IMR-90 (cell line): ENCODE data around the gene SLC2A2. TPM values are rescaled to one million over a fixed set of nuclear protein-coding genes. Genes with fewer than 3 reads are reported as not detected.

Source experiments
- ATAC-seq: fragments of 200-7000 bp; cut with Tn5 transposase; 2 replicates; pipeline ENCODE4 v1.9.1; 2020; ENCODE audit warnings: low read depth, mild to moderate bottlenecking, moderate library complexity
- BruUV-seq: library from RNA; stranded (reverse); fragments of 400-500 nt; replicated peaks from 2 replicates; lab custom pipeline; 2021; lab: Mats Ljungman, UMichigan
- CTCF ChIA-PET: fragments of 300-600 bp; formaldehyde crosslinking; extraction: SDS; loops from one replicate; lab custom pipeline; 2021; ENCODE audit warnings: antibody characterized with exemption; lab: Yijun Ruan, JAX
- POLR2A ChIA-PET: fragments of 300-600 bp; sonication (Branson Sonifier 250); formaldehyde crosslinking; loops from one replicate; lab custom pipeline; 2022; ENCODE audit warnings: antibody characterized with exemption; ENCODE audit not compliant: unreplicated experiment; lab: Charles Lee
- DNase-seq: peaks from one replicate; pipeline ENCODE4 v3.0.0; 2013
- H2AFZ ChIP-seq: replicated peaks from 2 replicates; pipeline ENCODE3; 2013; ENCODE audit warnings: low read length, mild to moderate bottlenecking; ENCODE audit not compliant: poor library complexity
- H2AK5ac ChIP-seq: 2 replicates; pipeline ENCODE4 v1.6.1; 2013; ENCODE audit warnings: low read depth, low read length, inconsistent platforms
- H2AK9ac ChIP-seq: replicated peaks from 2 replicates; pipeline ENCODE3; 2013; ENCODE audit warnings: mild to moderate bottlenecking, low read depth, low read length, moderate library complexity; ENCODE audit not compliant: poor library complexity
- H2BK120ac ChIP-seq: 2 replicates; pipeline ENCODE4 v1.6.1; 2013; ENCODE audit warnings: low read depth, low read length, inconsistent platforms
- H2BK15ac ChIP-seq: 3 replicates; pipeline ENCODE4 v1.6.1; 2013; ENCODE audit warnings: low read depth, low read length, inconsistent platforms
- H2BK20ac ChIP-seq: 2 replicates; pipeline ENCODE4 v1.6.1; 2013; ENCODE audit warnings: low read depth, mild to moderate bottlenecking, inconsistent platforms, low read length, moderate library complexity
- H2BK5ac ChIP-seq: 2 replicates; pipeline ENCODE4 v1.6.1; 2013; ENCODE audit warnings: mild to moderate bottlenecking, low read depth, low read length, inconsistent platforms; ENCODE audit not compliant: poor library complexity, severe bottlenecking
- H3K14ac ChIP-seq: replicated peaks from 2 replicates; pipeline ENCODE4 v1.6.1; 2013; ENCODE audit warnings: low read depth, low read length, inconsistent platforms
- H3K18ac ChIP-seq: 2 replicates; pipeline ENCODE4 v1.6.1; 2013; ENCODE audit warnings: low read depth, low read length, control low read depth
- H3K23ac ChIP-seq: 2 replicates; pipeline ENCODE4 v1.6.1; 2013; ENCODE audit warnings: low read depth, low read length, inconsistent platforms
- H3K27ac ChIP-seq: 2 replicates; pipeline ENCODE4 v1.5.1; 2013; ENCODE audit warnings: mild to moderate bottlenecking, control low read depth, low read length; ENCODE audit not compliant: insufficient read depth
- H3K27me3 ChIP-seq: 2 replicates; pipeline ENCODE4 v1.6.1; 2013; ENCODE audit warnings: low read length; ENCODE audit not compliant: control insufficient read depth, insufficient read depth
- H3K36me3 ChIP-seq: 2 replicates; pipeline ENCODE4 v1.6.1; 2013; ENCODE audit warnings: low read length, mixed read lengths; ENCODE audit not compliant: control insufficient read depth, insufficient read depth
- H3K4ac ChIP-seq: 2 replicates; pipeline ENCODE4 v1.6.1; 2013; ENCODE audit warnings: low read depth, low read length, inconsistent platforms
- H3K4me1 ChIP-seq: 2 replicates; pipeline ENCODE4 v1.6.1; 2013; ENCODE audit warnings: low read length, mixed read lengths; ENCODE audit not compliant: control insufficient read depth, insufficient read depth
- H3K4me2 ChIP-seq: 2 replicates; pipeline ENCODE4 v1.6.1; 2013; ENCODE audit warnings: low read depth, mild to moderate bottlenecking, control low read depth, low read length, moderate library complexity
- H3K4me3 ChIP-seq: 2 replicates; pipeline ENCODE4 v1.5.1; 2013; ENCODE audit warnings: low read depth, mild to moderate bottlenecking, control low read depth, low read length, moderate library complexity; ENCODE audit not compliant: insufficient read depth
- H3K56ac ChIP-seq: 2 replicates; pipeline ENCODE4 v1.6.1; 2013; ENCODE audit warnings: low read length, inconsistent platforms; ENCODE audit not compliant: insufficient read depth; ENCODE audit errors: extremely low read depth
- H3K79me1 ChIP-seq, 2 experiments: 2 replicates each; pipeline ENCODE4 v1.6.1; 2013; ENCODE audit warnings: low read length in 2 of 2, inconsistent platforms in 1 of 2, low read depth in 1 of 2
- H3K9ac ChIP-seq: 2 replicates; pipeline ENCODE4 v1.6.1; 2013; ENCODE audit warnings: low read depth, low read length, control low read depth
- H3K9me1 ChIP-seq: 2 replicates; pipeline ENCODE4 v1.6.1; 2013; ENCODE audit warnings: low read length, inconsistent platforms; ENCODE audit not compliant: insufficient read depth
- H3K9me3 ChIP-seq: 2 replicates; pipeline ENCODE4 v1.6.1; 2013; ENCODE audit warnings: low read length; ENCODE audit not compliant: control insufficient read depth, insufficient read depth
- H4K20me1 ChIP-seq: 2 replicates; pipeline ENCODE4 v1.6.1; 2013; ENCODE audit warnings: low read length, inconsistent platforms; ENCODE audit not compliant: insufficient read depth
- H4K5ac ChIP-seq: 2 replicates; pipeline ENCODE4 v1.6.1; 2013; ENCODE audit warnings: mild to moderate bottlenecking, low read depth, low read length, control low read depth
- H4K8ac ChIP-seq, 2 experiments: 2 replicates each; pipeline ENCODE4 v1.6.1; 2013; ENCODE audit warnings: low read depth in 2 of 2, low read length in 2 of 2, control low read depth in 1 of 2, inconsistent platforms in 1 of 2
- H4K91ac ChIP-seq: 2 replicates; pipeline ENCODE4 v1.6.1; 2013; ENCODE audit warnings: low read depth, low read length, inconsistent platforms; ENCODE audit not compliant: insufficient read depth
- BHLHE40 ChIP-seq: fragments of 150-350 bp; IDR thresholded peaks from 2 replicates; pipeline ENCODE4 v1.6.1; 2016; ENCODE audit warnings: mild to moderate bottlenecking, low read depth, low read length
- CEBPB ChIP-seq: IDR thresholded peaks from 2 replicates; pipeline ENCODE4 v1.6.1; 2012; ENCODE audit warnings: low read depth, low read length, improper control_type of control experiment
- CHD1 ChIP-seq: IDR thresholded peaks from 2 replicates; pipeline ENCODE4 v1.6.1; 2012; ENCODE audit warnings: low read depth, low read length, improper control_type of control experiment
- FOS ChIP-seq: fragments of 150-350 bp; IDR thresholded peaks from 2 replicates; pipeline ENCODE4 v1.6.1; 2016; ENCODE audit warnings: low read depth, low read length
- MAFK ChIP-seq: IDR thresholded peaks from 2 replicates; pipeline ENCODE4 v1.6.1; 2012; ENCODE audit warnings: low read depth, low read length, improper control_type of control experiment
- MAZ ChIP-seq: IDR thresholded peaks from 2 replicates; pipeline ENCODE4 v1.6.1; 2012; ENCODE audit warnings: low read depth, mild to moderate bottlenecking, low read length, improper control_type of control experiment, moderate library complexity, borderline replicate concordance
- MXI1 ChIP-seq: IDR thresholded peaks from 2 replicates; pipeline ENCODE4 v1.6.1; 2012; ENCODE audit warnings: low read depth, mild to moderate bottlenecking, low read length, moderate library complexity, borderline replicate concordance
- NFE2L2 ChIP-seq: fragments of 150-350 bp; IDR thresholded peaks from 2 replicates; pipeline ENCODE4 v1.6.1; 2016; ENCODE audit warnings: low read depth, mild to moderate bottlenecking, low read length
- POLR2A ChIP-seq: IDR thresholded peaks from 2 replicates; pipeline ENCODE4 v1.6.1; 2012; ENCODE audit warnings: mild to moderate bottlenecking, low read depth, low read length
- RAD21 ChIP-seq: IDR thresholded peaks from 2 replicates; pipeline ENCODE4 v1.6.1; 2012; ENCODE audit warnings: low read length, improper control_type of control experiment
- RCOR1 ChIP-seq: IDR thresholded peaks from 2 replicates; pipeline ENCODE4 v1.6.1; 2012; ENCODE audit warnings: mild to moderate bottlenecking, low read length, improper control_type of control experiment; ENCODE audit not compliant: insufficient replicate concordance
- RFX5 ChIP-seq: IDR thresholded peaks from 2 replicates; pipeline ENCODE4 v1.8.0; 2012; ENCODE audit warnings: low read depth, mild to moderate bottlenecking, low read length, moderate library complexity
- SMC3 ChIP-seq: fragments of 150-350 bp; IDR thresholded peaks from 2 replicates; pipeline ENCODE4 v1.6.1; 2016; ENCODE audit warnings: low read depth, mild to moderate bottlenecking, antibody characterized with exemption, low read length, moderate library complexity
- WGBS, 2 experiments: methylation state at CpG; one replicate each; pipeline versions ENCODE4 v1.1.5 to v1.1.7; 2013; ENCODE audit warnings: missing lambda C conversion rate in 2 of 2; ENCODE audit not compliant: insufficient read length in 1 of 2; ENCODE audit errors: extremely low coverage in 2 of 2; 5-methylcytosine and 5-hydroxymethylcytosine counted together
- dilution Hi-C: fragments of 300-500 bp; cut with HindIII; formaldehyde crosslinking; loops from one replicate; pipeline ENCODE4 v1.14.3; 2018; ENCODE audit warnings: low sequenced_read_pairs; ENCODE audit not compliant: unreplicated experiment
- in situ Hi-C: fragments of 300-500 bp; cut with MboI; formaldehyde crosslinking; loops from 3 replicates; pipeline ENCODE4 v1.14.3; 2019; ENCODE audit warnings: low sequenced_read_pairs, inconsistent platforms, mixed read lengths
- intact Hi-C: fragments of 100-400 bp; cut with micrococcal nuclease; formaldehyde crosslinking; loops from 2 replicates; pipeline ENCODE4 v1.10.0; 2022
- polyA plus RNA-seq, 3 experiments: library from polyadenylated mRNA; depleted of rRNA; stranded (reverse); fragments of >200 nt; gene quantifications; 2 replicates each; pipeline ENCODE4 v1.2.3, GENCODE V29; 2012; ENCODE audit warnings: low replicate concordance in 1 of 3
- total RNA-seq: library from RNA; depleted of rRNA; stranded (reverse); fragments of >200 nt; gene quantifications from 2 replicates; pipeline ENCODE4 v1.2.3, GENCODE V29; 2012
- TF ChIP-seq, protein P1 (sequence below): fragments of 150-350 bp; IDR thresholded peaks from 2 replicates; pipeline ENCODE4 v1.6.1; 2016; ENCODE audit warnings: low read depth, mild to moderate bottlenecking, low read length, moderate library complexity, borderline replicate concordance
- TF ChIP-seq, protein P2 (sequence below): fragments of 150-350 bp; IDR thresholded peaks from 2 replicates; pipeline ENCODE4 v1.6.1; 2017; ENCODE audit warnings: mild to moderate bottlenecking, antibody characterized with exemption, low read length, low read depth
- TF ChIP-seq, protein P3 (sequence below): conservative IDR thresholded peaks from 2 replicates; pipeline ENCODE4 v1.5.1; 2012; ENCODE audit warnings: mild to moderate bottlenecking, low read depth, low read length, improper control_type of control experiment

The SLC2A2 gene
- total and polyA plus RNA-seq, 2 of the 4 experiments (the other 2 are of a cell fraction): not detected

DNA sequence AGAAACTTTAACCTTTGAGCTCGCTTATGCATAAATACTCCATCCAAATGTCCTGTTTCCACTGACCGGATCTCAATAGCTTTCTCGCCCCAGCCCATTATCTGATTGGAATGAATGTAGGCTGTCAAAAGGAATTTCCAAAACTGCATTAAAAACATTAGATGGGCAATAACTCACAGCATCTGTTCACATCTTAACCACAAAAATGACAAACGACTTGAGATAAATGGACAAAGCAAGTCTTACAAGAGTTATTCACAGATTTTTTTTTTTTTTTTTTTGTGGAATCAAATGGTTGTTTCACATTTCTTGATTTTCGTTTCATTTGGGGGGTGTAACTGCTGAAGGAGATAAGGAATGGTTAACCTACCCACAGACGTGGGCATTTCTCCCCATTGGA, 39.7 kb upstream of the SLC2A2 start:
- Histone ChIP-seq H3K4me1 (no peaks in the 10 kb centered on the region), H4K91ac (no peak overlapping the region), H4K5ac (no peak overlapping the region), H2AFZ (no peak overlapping the region), H3K4me2 (no peak overlapping the region), H2BK120ac (no peak overlapping the region), H3K36me3 (peaks cover 2% of the 10 kb centered on the region; the same call in 1 of the 2 replicates), H3K27ac (no peak overlapping the region), H4K8ac (no peak overlapping the region), H3K4ac (no peak overlapping the region), H3K18ac (no peak overlapping the region), H3K9me3 (no peaks in the 10 kb centered on the region), H3K23ac (no peak overlapping the region), H3K9ac (no peak overlapping the region), H2AK9ac (no peak overlapping the region), H3K4me3 (no peak overlapping the region), H2BK20ac (no peak overlapping the region), H3K14ac (no peak overlapping the region), H2AK5ac (no peak overlapping the region), H3K27me3 (no peaks in the 10 kb centered on the region), H3K79me1 (no peaks in the 10 kb centered on the region), H4K20me1 (no peaks in the 10 kb centered on the region), H3K9me1 (no peaks in the 10 kb centered on the region), H3K56ac (no peak overlapping the region), H2BK5ac (no peak overlapping the region), H2BK15ac (no peak overlapping the region)
- TF ChIP-seq, protein P1, sequence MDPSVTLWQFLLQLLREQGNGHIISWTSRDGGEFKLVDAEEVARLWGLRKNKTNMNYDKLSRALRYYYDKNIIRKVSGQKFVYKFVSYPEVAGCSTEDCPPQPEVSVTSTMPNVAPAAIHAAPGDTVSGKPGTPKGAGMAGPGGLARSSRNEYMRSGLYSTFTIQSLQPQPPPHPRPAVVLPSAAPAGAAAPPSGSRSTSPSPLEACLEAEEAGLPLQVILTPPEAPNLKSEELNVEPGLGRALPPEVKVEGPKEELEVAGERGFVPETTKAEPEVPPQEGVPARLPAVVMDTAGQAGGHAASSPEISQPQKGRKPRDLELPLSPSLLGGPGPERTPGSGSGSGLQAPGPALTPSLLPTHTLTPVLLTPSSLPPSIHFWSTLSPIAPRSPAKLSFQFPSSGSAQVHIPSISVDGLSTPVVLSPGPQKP: no peak
- TF ChIP-seq SMC3 (no peak), CEBPB (no peak), NFE2L2 (no peak), MAZ (no peak), FOS (no peak), RAD21 (no peak), POLR2A (no peak), RFX5 (no peak), CHD1 (no peak), MAFK (no peak), MXI1 (no peak), RCOR1 (no peak), BHLHE40 (no peak)
- TF ChIP-seq, protein P2, sequence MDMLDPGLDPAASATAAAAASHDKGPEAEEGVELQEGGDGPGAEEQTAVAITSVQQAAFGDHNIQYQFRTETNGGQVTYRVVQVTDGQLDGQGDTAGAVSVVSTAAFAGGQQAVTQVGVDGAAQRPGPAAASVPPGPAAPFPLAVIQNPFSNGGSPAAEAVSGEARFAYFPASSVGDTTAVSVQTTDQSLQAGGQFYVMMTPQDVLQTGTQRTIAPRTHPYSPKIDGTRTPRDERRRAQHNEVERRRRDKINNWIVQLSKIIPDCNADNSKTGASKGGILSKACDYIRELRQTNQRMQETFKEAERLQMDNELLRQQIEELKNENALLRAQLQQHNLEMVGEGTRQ: no peak
- TF ChIP-seq, protein P3, sequence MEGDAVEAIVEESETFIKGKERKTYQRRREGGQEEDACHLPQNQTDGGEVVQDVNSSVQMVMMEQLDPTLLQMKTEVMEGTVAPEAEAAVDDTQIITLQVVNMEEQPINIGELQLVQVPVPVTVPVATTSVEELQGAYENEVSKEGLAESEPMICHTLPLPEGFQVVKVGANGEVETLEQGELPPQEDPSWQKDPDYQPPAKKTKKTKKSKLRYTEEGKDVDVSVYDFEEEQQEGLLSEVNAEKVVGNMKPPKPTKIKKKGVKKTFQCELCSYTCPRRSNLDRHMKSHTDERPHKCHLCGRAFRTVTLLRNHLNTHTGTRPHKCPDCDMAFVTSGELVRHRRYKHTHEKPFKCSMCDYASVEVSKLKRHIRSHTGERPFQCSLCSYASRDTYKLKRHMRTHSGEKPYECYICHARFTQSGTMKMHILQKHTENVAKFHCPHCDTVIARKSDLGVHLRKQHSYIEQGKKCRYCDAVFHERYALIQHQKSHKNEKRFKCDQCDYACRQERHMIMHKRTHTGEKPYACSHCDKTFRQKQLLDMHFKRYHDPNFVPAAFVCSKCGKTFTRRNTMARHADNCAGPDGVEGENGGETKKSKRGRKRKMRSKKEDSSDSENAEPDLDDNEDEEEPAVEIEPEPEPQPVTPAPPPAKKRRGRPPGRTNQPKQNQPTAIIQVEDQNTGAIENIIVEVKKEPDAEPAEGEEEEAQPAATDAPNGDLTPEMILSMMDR: no peak
- CTCF ChIA-PET: no interaction called here
- in situ Hi-C loops: no loop called here
- POLR2A ChIA-PET: no interaction called here
- no CpG with 5 or more reads among the region's 6 CpGs for WGBS, 2 experiments
- BruUV-seq: no TSS peak
- no peak for DNase-seq
- no peak for ATAC-seq
- dilution Hi-C loops: no loop called here
- intact Hi-C loops: no loop called here
